GM12891 (cell line): ENCODE results near the gene CALN1.

Experiments used
- PAX5 ChIP-seq: IDR thresholded peaks from 2 replicates; pipeline ENCODE4 v1.6.1; 2011; ENCODE audit warnings: low read length, moderate library complexity, mild to moderate bottlenecking; ENCODE audit not compliant: insufficient read depth, severe bottlenecking
- POLR2A ChIP-seq: IDR thresholded peaks from 2 replicates; pipeline ENCODE4 v1.6.1; 2011; ENCODE audit warnings: low read depth, low read length, control low read depth
- POLR2AphosphoS5 ChIP-seq: IDR thresholded peaks from 2 replicates; pipeline ENCODE4 v1.6.1; 2011; ENCODE audit warnings: low read depth, low read length, control low read depth
- POU2F2 ChIP-seq: IDR thresholded peaks from 2 replicates; pipeline ENCODE4 v1.6.1; 2011; ENCODE audit warnings: low read depth, mild to moderate bottlenecking, control low read depth, low read length, moderate library complexity
- SPI1 ChIP-seq: IDR thresholded peaks from 2 replicates; pipeline ENCODE4 v1.6.1; 2011; ENCODE audit warnings: low read depth, low read length, control low read depth
- TAF1 ChIP-seq: IDR thresholded peaks from 2 replicates; pipeline ENCODE4 v1.6.1; 2011; ENCODE audit warnings: low read depth, low read length, control low read depth

- TF ChIP-seq TAF1 = no peak
- no peak for TF ChIP-seq POLR2AphosphoS5
- TF ChIP-seq POLR2A = no peak
- no peak for TF ChIP-seq SPI1
- TF ChIP-seq POU2F2 = no peak
- no peak for TF ChIP-seq PAX5
Measured at GRCh38 chr7:71987200-71987767, 424.9 kb downstream of the CALN1 start.
